H9 (cell line): Measurements from ENCODE around the gene FBXL22. TPM values are rescaled to one million over a fixed set of nuclear protein-coding genes. Genes with fewer than 3 reads are reported as not detected.

Experiments used
- DNase-seq: peaks from one replicate; pipeline ENCODE4 v3.0.0-alpha.2; 2017
- H2AFZ ChIP-seq: one replicate; pipeline ENCODE4 v1.6.1; 2013; ENCODE audit warnings: mild to moderate bottlenecking, low read length, control low read depth, moderate library complexity
- H2AK5ac ChIP-seq: 2 replicates; pipeline ENCODE4 v1.6.1; 2013; ENCODE audit warnings: low read length, control low read depth, mixed read lengths; ENCODE audit not compliant: insufficient read length
- H2BK120ac ChIP-seq: one replicate; pipeline ENCODE4 v1.6.1; 2013; ENCODE audit warnings: low read depth, mild to moderate bottlenecking, low read length, control low read depth, inconsistent platforms; ENCODE audit not compliant: poor library complexity, severe bottlenecking
- H2BK12ac ChIP-seq: 2 replicates; pipeline ENCODE4 v1.6.1; 2013; ENCODE audit warnings: low read length, control low read depth, mixed read lengths, low read depth; ENCODE audit not compliant: insufficient read length
- H2BK15ac ChIP-seq: 2 replicates; pipeline ENCODE4 v1.6.1; 2013; ENCODE audit warnings: low read depth, low read length, control low read depth
- H2BK20ac ChIP-seq: one replicate; pipeline ENCODE4 v1.6.1; 2013; ENCODE audit warnings: low read depth, mild to moderate bottlenecking, low read length, control low read depth, inconsistent platforms; ENCODE audit not compliant: poor library complexity, severe bottlenecking
- H2BK5ac ChIP-seq: 2 replicates; pipeline ENCODE4 v1.6.1; 2013; ENCODE audit warnings: low read length, control low read depth, mixed read lengths; ENCODE audit not compliant: insufficient read length
- H3K14ac ChIP-seq: 2 replicates; pipeline ENCODE4 v1.6.1; 2013; ENCODE audit warnings: low read length, control low read depth; ENCODE audit not compliant: insufficient read depth
- H3K18ac ChIP-seq: 2 replicates; pipeline ENCODE4 v1.6.1; 2013; ENCODE audit warnings: low read depth, mild to moderate bottlenecking, mixed read lengths, low read length, control low read depth; ENCODE audit not compliant: insufficient read length
- H3K23ac ChIP-seq: 2 replicates; pipeline ENCODE4 v1.6.1; 2013; ENCODE audit warnings: low read length, control low read depth, mixed read lengths, low read depth; ENCODE audit not compliant: insufficient read length
- H3K23me2 ChIP-seq: 2 replicates; pipeline ENCODE4 v1.6.1; 2013; ENCODE audit warnings: low read depth, mild to moderate bottlenecking, mixed read lengths, low read length, control low read depth; ENCODE audit not compliant: insufficient read length, poor library complexity, severe bottlenecking
- H3K27ac ChIP-seq: 2 replicates; pipeline ENCODE4 v1.5.1; 2013; ENCODE audit warnings: low read length, control low read depth, mixed read lengths, low read depth; ENCODE audit not compliant: insufficient read length
- H3K27me3 ChIP-seq: 2 replicates; pipeline ENCODE4 v1.6.1; 2013; ENCODE audit warnings: low read length, control low read depth, inconsistent platforms; ENCODE audit not compliant: insufficient read depth
- H3K4ac ChIP-seq: 2 replicates; pipeline ENCODE4 v1.6.1; 2013; ENCODE audit warnings: low read depth, mild to moderate bottlenecking, control low read depth, inconsistent platforms, low read length, moderate library complexity
- H3K4me1 ChIP-seq: 2 replicates; pipeline ENCODE4 v1.6.1; 2013; ENCODE audit warnings: low read length, control low read depth, inconsistent platforms; ENCODE audit not compliant: insufficient read depth
- H3K4me2 ChIP-seq: 2 replicates; pipeline ENCODE4 v1.6.1; 2013; ENCODE audit warnings: low read length, control low read depth, mixed read lengths; ENCODE audit not compliant: insufficient read length, insufficient read depth
- H3K56ac ChIP-seq: 2 replicates; pipeline ENCODE4 v1.6.1; 2013; ENCODE audit warnings: low read depth, mild to moderate bottlenecking, mixed read lengths, low read length, control low read depth; ENCODE audit not compliant: insufficient read length
- H3K79me1 ChIP-seq: 2 replicates; pipeline ENCODE4 v1.6.1; 2013; ENCODE audit warnings: low read depth, mild to moderate bottlenecking, moderate library complexity, low read length, control low read depth, inconsistent platforms; ENCODE audit not compliant: insufficient read depth, poor library complexity, severe bottlenecking
- H3K79me2 ChIP-seq: 2 replicates; pipeline ENCODE4 v1.6.1; 2013; ENCODE audit warnings: low read length, control low read depth, inconsistent platforms; ENCODE audit not compliant: insufficient read depth
- H3K9ac ChIP-seq: 2 replicates; pipeline ENCODE4 v1.6.1; 2013; ENCODE audit warnings: low read length, control low read depth, mixed read lengths; ENCODE audit not compliant: insufficient read length; ENCODE audit errors: extremely low read depth
- H3K9me3 ChIP-seq: one replicate; pipeline ENCODE4 v1.6.1; 2013; ENCODE audit warnings: low read depth, low read length, inconsistent platforms; ENCODE audit not compliant: control insufficient read depth
- H3T11ph ChIP-seq: one replicate; pipeline ENCODE4 v1.6.1; 2013; ENCODE audit warnings: mild to moderate bottlenecking, low read length, control low read depth, inconsistent platforms
- H4K20me1 ChIP-seq: one replicate; pipeline ENCODE4 v1.6.1; 2013; ENCODE audit not compliant: control insufficient read depth, insufficient read length, insufficient read depth
- H4K5ac ChIP-seq: 2 replicates; pipeline ENCODE4 v1.6.1; 2013; ENCODE audit warnings: low read depth, mild to moderate bottlenecking, mixed read lengths, low read length, control low read depth; ENCODE audit not compliant: insufficient read length
- H4K8ac ChIP-seq: replicated peaks from 2 replicates; pipeline ENCODE4 v1.6.1; 2013; ENCODE audit warnings: low read length, control low read depth, mixed read lengths, low read depth; ENCODE audit not compliant: insufficient read length
- H4K91ac ChIP-seq: 2 replicates; pipeline ENCODE4 v1.6.1; 2013; ENCODE audit warnings: low read depth, mild to moderate bottlenecking, moderate library complexity, mixed read lengths, low read length, control low read depth; ENCODE audit not compliant: insufficient read length
- H3K27ac Mint-ChIP-seq, 3 experiments: 2 replicates in 2 of 3; 3 replicates in 1 of 3; pipeline ENCODE4 v1.8.0; 2020 to 2021; ENCODE audit warnings: mixed read lengths in 3 of 3, mild to moderate bottlenecking in 1 of 3, moderate library complexity in 1 of 3
- H3K27me3 Mint-ChIP-seq: 2 replicates; pipeline ENCODE4 v1.8.0; 2021; ENCODE audit warnings: low read depth, mild to moderate bottlenecking, moderate library complexity, mixed read lengths
- H3K36me3 Mint-ChIP-seq, 3 experiments: 2 replicates in 2 of 3; 3 replicates in 1 of 3; pipeline ENCODE4 v1.8.0; 2020 to 2021; ENCODE audit warnings: low read depth in 3 of 3, mixed read lengths in 3 of 3; ENCODE audit not compliant: insufficient read depth in 1 of 3
- H3K4me1 Mint-ChIP-seq, 2 experiments: 2 replicates each; pipeline ENCODE4 v1.8.0; 2020; ENCODE audit warnings: mixed read lengths in 2 of 2
- H3K4me3 Mint-ChIP-seq, 2 experiments: 2 replicates in 1 of 2; 3 replicates in 1 of 2; pipeline ENCODE4 v1.8.0; 2020 to 2021; ENCODE audit warnings: mild to moderate bottlenecking in 2 of 2, mixed read lengths in 2 of 2, moderate library complexity in 1 of 2
- H3K9me3 Mint-ChIP-seq, 2 experiments: 2 replicates in 1 of 2; 3 replicates in 1 of 2; pipeline ENCODE4 v1.8.0; 2020; ENCODE audit warnings: mild to moderate bottlenecking in 2 of 2, mixed read lengths in 2 of 2, moderate library complexity in 1 of 2
- CTCF ChIP-seq: fragments of 200-600 bp; sonication (generic); conservative IDR thresholded peaks from 3 replicates; pipeline ENCODE4 v1.8.0; 2021; ENCODE audit warnings: antibody characterized with exemption, mild to moderate bottlenecking
- WGBS: extraction: QIAGEN DNeasy Blood & Tissue Kit; methylation state at CpG from one replicate; pipeline ENCODE4 v1.1.7; 2013; ENCODE audit warnings: missing lambda C conversion rate, low lambda C conversion rate, mixed read lengths; ENCODE audit not compliant: insufficient read length; ENCODE audit errors: extremely low coverage; 5-methylcytosine and 5-hydroxymethylcytosine counted together
- total RNA-seq: library from RNA; stranded (reverse); gene quantifications from 2 replicates; pipeline ENCODE4 v1.2.1, GENCODE V29; 2021

FBXL22 gene
- total RNA-seq, 1 experiment from 2014 or later: 0.52 TPM

- no peaks in the 10 kb centered on the region for H3K27me3 ChIP-seq
- no peak overlapping the region for H3K18ac ChIP-seq
- no peak overlapping the region for H3T11ph ChIP-seq
- H3K4me2 ChIP-seq: no peak overlapping the region
- Mint-ChIP-seq H3K36me3 (peaks cover 2 to 13% (median 7%) of the 10 kb centered on the region in 3 experiments; a peak in 5 of 7 replicates), H3K9me3 (no peaks in the 10 kb centered on the region), H3K27me3 (no peaks in the 10 kb centered on the region), H3K4me1 (peaks cover 35 to 51% of the 10 kb centered on the region in 2 experiments), H3K27ac (no peak overlapping the region; a peak in 1 of 7 replicates), H3K4me3 (no peak overlapping the region)
- no peak overlapping the region for H2BK12ac ChIP-seq
- DNase-seq: no peak
- no peak overlapping the region for H3K9ac ChIP-seq
- H2BK20ac ChIP-seq: no peak overlapping the region
- no peaks in the 10 kb centered on the region for H3K79me2 ChIP-seq
- no peak overlapping the region for H2BK5ac ChIP-seq
- no peak overlapping the region for H3K14ac ChIP-seq
- no peaks in the 10 kb centered on the region for H4K20me1 ChIP-seq
- no peak for TF ChIP-seq CTCF
- H4K5ac ChIP-seq: no peak overlapping the region
- H4K91ac ChIP-seq: no peak overlapping the region
- no peak overlapping the region for H3K27ac ChIP-seq
- WGBS: no CpG with 5 or more reads among the region's 7 CpGs
- H3K9me3 ChIP-seq: no peaks in the 10 kb centered on the region
- no peak overlapping the region for H3K4ac ChIP-seq
- H2BK15ac ChIP-seq: no peak overlapping the region
- H3K56ac ChIP-seq: no peak overlapping the region
- H3K23me2 ChIP-seq: no peaks in the 10 kb centered on the region
- H2AFZ ChIP-seq: no peak overlapping the region
- no peak overlapping the region for H3K23ac ChIP-seq
- no peak overlapping the region for H2BK120ac ChIP-seq
- no peak overlapping the region for H2AK5ac ChIP-seq
- no peaks in the 10 kb centered on the region for H3K79me1 ChIP-seq
- no peak overlapping the region for H4K8ac ChIP-seq
- peaks cover 14% of the 10 kb centered on the region for H3K4me1 ChIP-seq
Observed at GRCh38 chr15:63556736-63557135, 40.5 kb upstream of the FBXL22 start.
